Tibial artery (tissue), 4 donors: Measurements from ENCODE around the gene LRRC10B.

ENCODE experiments used
- DNase-seq, 2 donors: peaks; one replicate each; pipeline ENCODE4 v3.0.0-alpha.2; 2019
- H3K27ac ChIP-seq, 2 donors: fragments of 200-600 bp; sonication (generic) in 1 of 2; 1 replicate in 1 of 2; 2 replicates in 1 of 2; pipeline ENCODE4 v1.5.1; 2018 to 2019; ENCODE audit warnings: mild to moderate bottlenecking in 1 of 2
- H3K27me3 ChIP-seq, 2 donors: fragments of 200-600 bp; sonication (generic) in 1 of 2; one replicate each; pipeline versions ENCODE4 v1.5.1 to v1.6.0; 2016 to 2019
- H3K36me3 ChIP-seq, 3 donors: fragments of 200-600 bp; sonication (generic) in 2 of 3; one replicate each; pipeline ENCODE4 v1.5.1; 2016 to 2019; ENCODE audit warnings: mild to moderate bottlenecking in 2 of 3
- H3K4me1 ChIP-seq, 4 donors: fragments of 200-600 bp; sonication (generic) in 2 of 4; 1 replicate in 3 of 4; 2 replicates in 1 of 4; pipeline ENCODE4 v1.5.1; 2016 to 2019
- H3K4me3 ChIP-seq, 2 donors: fragments of 200-600 bp; sonication (generic) in 1 of 2; 1 replicate in 1 of 2; 2 replicates in 1 of 2; pipeline ENCODE4 v1.5.1; 2018 to 2019; ENCODE audit warnings: mild to moderate bottlenecking in 2 of 2
- H3K9me3 ChIP-seq, 3 donors: fragments of 200-600 bp; sonication (generic) in 1 of 3; one replicate each; pipeline ENCODE4 v1.5.1; 2016 to 2019
- CTCF ChIP-seq, 2 experiments: fragments of 200-600 bp in 1 of 2; fragments of 450-650 bp in 1 of 2; IDR thresholded peaks; one replicate each; pipeline ENCODE4 v1.5.1; 2017 to 2019; ENCODE audit warnings: antibody characterized with exemption in 2 of 2, mild to moderate bottlenecking in 1 of 2, moderate library complexity in 1 of 2
- intact Hi-C: fragments of 100-400 bp; cut with DNase I; formaldehyde crosslinking; loops from one replicate; pipeline ENCODE4 v1.15.0; 2023; ENCODE audit warnings: low total_unique reads

The LRRC10B gene

GRCh38 chr11:61556621-61557020, 48.1 kb downstream of the LRRC10B start:
- H3K4me1 ChIP-seq: peaks cover 0 to 15% (median 8%) of the 10 kb centered on the region in 4 donors
- no peak overlapping the region for H3K27ac ChIP-seq
- DNase-seq: no peak
- H3K9me3 ChIP-seq: no peaks in the 10 kb centered on the region
- H3K4me3 ChIP-seq: no peak overlapping the region
- H3K27me3 ChIP-seq: peaks cover 0 to 92% of the 10 kb centered on the region in 2 donors
- H3K36me3 ChIP-seq: no peaks in the 10 kb centered on the region
- intact Hi-C loops: no loop called here
- no peak for TF ChIP-seq CTCF (IDR thresholded peaks at IDR 0.05)
